GM19328 (cell line): Measurements from ENCODE around the gene C12orf76.

Source experiments
- ATAC-seq: cut with Tn5 transposase; IDR thresholded peaks from one replicate; pipeline ENCODE4 v1.9.1; 2021; ENCODE audit warnings: mild to moderate bottlenecking, moderate library complexity; ENCODE audit not compliant: unreplicated experiment

The C12orf76 gene

GRCh38 chr12:109997393-109997792, 50.9 kb downstream of the C12orf76 start:
- ATAC-seq = no peak

- no peak for ATAC-seq
Measured at GRCh38 chr12:109996483-109996853, 51.9 kb downstream of the C12orf76 start.

GRCh38 chr12:109995686-109996482, 52.4 kb downstream of the C12orf76 start, which contains the start of gene GIT2:
Gene GIT2, minus strand, starts transcription at chr12:109996368. Its CDS starts 144 bp downstream, at chr12:109996224.
- peak; percentile 63 for ATAC-seq

- ATAC-seq = no peak
Measured at GRCh38 chr12:109995361-109995685, 53.0 kb downstream of the C12orf76 start.

GRCh38 chr12:109994401-109995175, 53.7 kb downstream of the C12orf76 start:
- no peak for ATAC-seq

GRCh38 chr12:109993091-109993490, 55.2 kb downstream of the C12orf76 start:
- ATAC-seq = no peak

- no peak for ATAC-seq
Measured at GRCh38 chr12:109991586-109991985, 56.7 kb downstream of the C12orf76 start.
